ENCODE results near the gene FAM237A. TPM values are rescaled to one million over a fixed set of nuclear protein-coding genes. Genes with fewer than 3 reads are reported as not detected.

Gene FAM237A
- total RNA-seq, 2 experiments from 2014 or later: not detected

DNA sequence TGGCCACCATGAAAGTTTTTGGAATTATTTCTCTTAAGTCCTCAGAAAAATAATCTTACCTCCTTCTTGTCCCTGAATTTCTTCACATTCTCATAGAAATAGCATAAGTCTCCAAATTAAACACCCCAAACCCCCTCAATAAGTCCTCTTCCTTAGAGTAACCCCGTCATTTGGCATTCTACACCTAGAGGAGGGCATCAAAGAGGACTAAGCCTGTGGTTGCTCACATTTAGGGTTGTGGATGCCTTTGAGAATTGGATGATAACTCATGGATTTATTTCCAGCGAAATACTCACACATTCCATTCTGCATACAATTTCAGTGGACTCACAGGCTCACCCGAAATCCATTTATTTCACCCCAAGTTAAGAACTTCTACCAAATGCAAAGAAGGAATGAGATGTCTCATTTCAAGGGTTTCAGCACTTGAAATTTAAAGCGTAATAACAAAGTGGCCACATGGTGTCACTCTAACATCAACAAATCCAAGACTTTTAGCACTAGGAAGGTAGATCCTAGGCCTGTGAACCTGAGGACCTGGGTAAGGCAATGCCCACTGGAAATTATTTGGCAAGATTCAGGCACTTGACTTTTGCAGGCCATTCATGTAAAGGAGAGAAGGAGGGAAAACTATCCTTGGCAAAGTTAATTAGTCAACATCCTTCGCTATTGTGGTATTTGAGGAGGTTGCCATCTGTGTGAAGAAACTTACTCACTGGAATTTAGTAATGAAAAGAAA, 51.3 kb downstream of the FAM237A start:
- no peaks in the 10 kb centered on the region for H3K9me3 ChIP-seq (ENCODE audit: control insufficient read depth in 1 of 2, insufficient read depth in 1 of 2, low read length in 2 of 2)
- H3K27ac ChIP-seq (ENCODE audit: low read depth in 1 of 2, low read length in 2 of 2): no peak overlapping the region
- no peaks in the 10 kb centered on the region for H3K36me3 Mint-ChIP-seq (ENCODE audit: low read depth)
- H3K4me3 Mint-ChIP-seq: no peak overlapping the region
- ChIA-PET POLR2A (no interaction called here), CTCF (interaction anchor here (0.6 to 0.8 kb wide), 2 partner anchors 1063 to 1347 kb away, joined by 3 read pairs; no protein-coding TSS in a partner anchor)
- TF ChIP-seq, protein P1, sequence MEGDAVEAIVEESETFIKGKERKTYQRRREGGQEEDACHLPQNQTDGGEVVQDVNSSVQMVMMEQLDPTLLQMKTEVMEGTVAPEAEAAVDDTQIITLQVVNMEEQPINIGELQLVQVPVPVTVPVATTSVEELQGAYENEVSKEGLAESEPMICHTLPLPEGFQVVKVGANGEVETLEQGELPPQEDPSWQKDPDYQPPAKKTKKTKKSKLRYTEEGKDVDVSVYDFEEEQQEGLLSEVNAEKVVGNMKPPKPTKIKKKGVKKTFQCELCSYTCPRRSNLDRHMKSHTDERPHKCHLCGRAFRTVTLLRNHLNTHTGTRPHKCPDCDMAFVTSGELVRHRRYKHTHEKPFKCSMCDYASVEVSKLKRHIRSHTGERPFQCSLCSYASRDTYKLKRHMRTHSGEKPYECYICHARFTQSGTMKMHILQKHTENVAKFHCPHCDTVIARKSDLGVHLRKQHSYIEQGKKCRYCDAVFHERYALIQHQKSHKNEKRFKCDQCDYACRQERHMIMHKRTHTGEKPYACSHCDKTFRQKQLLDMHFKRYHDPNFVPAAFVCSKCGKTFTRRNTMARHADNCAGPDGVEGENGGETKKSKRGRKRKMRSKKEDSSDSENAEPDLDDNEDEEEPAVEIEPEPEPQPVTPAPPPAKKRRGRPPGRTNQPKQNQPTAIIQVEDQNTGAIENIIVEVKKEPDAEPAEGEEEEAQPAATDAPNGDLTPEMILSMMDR (IDR thresholded peaks at IDR 0.05): peak; percentile 77
- no peaks in the 10 kb centered on the region for H3K9me3 Mint-ChIP-seq
- peaks cover 4% of the 10 kb centered on the region for H3K4me1 Mint-ChIP-seq (ENCODE audit: low read depth)
- intact Hi-C loops (cut with DNase I, micrococcal nuclease): loop anchor here (1.0 to 2.0 kb wide), 5 partner anchors 87 to 1379 kb away; no protein-coding TSS in a partner anchor
- no peaks in the 10 kb centered on the region for H3K36me3 ChIP-seq (ENCODE audit: insufficient read depth, low read length)
- no peak overlapping the region for H3K27ac Mint-ChIP-seq
- no peaks in the 10 kb centered on the region for H3K27me3 ChIP-seq (ENCODE audit: control insufficient read depth in 1 of 2, insufficient read depth in 2 of 2, low read length in 2 of 2)
- no peaks in the 10 kb centered on the region for H3K4me1 ChIP-seq (ENCODE audit: insufficient read depth, low read length)
- DNase-seq: peak in 9 of 14 experiments; percentile 1 to 77 (median 10)
- H3K4me3 ChIP-seq (ENCODE audit: low read length): no peak overlapping the region
- H3K27me3 Mint-ChIP-seq: no peaks in the 10 kb centered on the region
- ATAC-seq (ENCODE audit: poor library complexity): peak; percentile 34

DNA sequence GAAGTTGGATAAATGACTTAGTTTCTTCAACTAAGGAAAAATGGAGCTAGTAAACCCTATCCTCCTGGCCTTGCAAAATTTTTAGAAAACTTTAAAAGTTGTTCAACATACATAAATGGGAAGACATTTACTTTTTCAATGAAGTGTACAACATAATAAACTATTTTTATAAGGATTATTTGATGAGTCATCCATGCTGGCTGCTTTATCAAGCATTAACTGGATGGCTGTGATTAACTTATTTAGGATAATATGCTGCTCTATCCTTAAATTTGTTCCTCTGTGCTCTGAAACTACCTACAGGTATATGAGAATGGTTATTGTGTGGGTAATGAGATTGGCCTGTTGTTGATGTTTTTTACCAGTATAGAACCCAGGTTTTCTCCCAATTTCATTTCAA, 54.6 kb downstream of the FAM237A start:
- peaks cover 15% of the 10 kb centered on the region for H3K27me3 Mint-ChIP-seq
- POLR2A ChIA-PET: interaction anchor here (0.6 kb wide), 1 partner anchor 1037 kb away, joined by 3 read pairs; no protein-coding TSS in a partner anchor
- H3K36me3 Mint-ChIP-seq (ENCODE audit: low read depth): no peaks in the 10 kb centered on the region
- no peak for ATAC-seq (ENCODE audit: poor library complexity)
- H3K4me3 Mint-ChIP-seq: no peak overlapping the region
- no peaks in the 10 kb centered on the region for H3K4me1 ChIP-seq (ENCODE audit: insufficient read depth, low read length)
- H3K9me3 Mint-ChIP-seq: no peaks in the 10 kb centered on the region
- TF ChIP-seq, protein P1 (IDR thresholded peaks at IDR 0.05): no peak
- no peak overlapping the region for H3K27ac ChIP-seq (ENCODE audit: low read depth in 1 of 2, low read length in 2 of 2)
- H3K4me3 ChIP-seq (ENCODE audit: low read length): no peak overlapping the region
- H3K27ac Mint-ChIP-seq: no peak overlapping the region
- peaks cover 4 to 5% of the 10 kb centered on the region in 2 experiments for H3K27me3 ChIP-seq (ENCODE audit: control insufficient read depth in 1 of 2, insufficient read depth in 2 of 2, low read length in 2 of 2)
- intact Hi-C loops (cut with DNase I, micrococcal nuclease): loop anchor here in 1 of 2 experiments (5.0 kb wide), 1 partner anchor 1340 kb away; no protein-coding TSS in a partner anchor
- H3K4me1 Mint-ChIP-seq (ENCODE audit: low read depth): no peaks in the 10 kb centered on the region
- no peaks in the 10 kb centered on the region for H3K36me3 ChIP-seq (ENCODE audit: insufficient read depth, low read length)
- no peak for DNase-seq
- CTCF ChIA-PET: no interaction called here
- H3K9me3 ChIP-seq (ENCODE audit: control insufficient read depth in 1 of 2, insufficient read depth in 1 of 2, low read length in 2 of 2): no peaks in the 10 kb centered on the region

DNA sequence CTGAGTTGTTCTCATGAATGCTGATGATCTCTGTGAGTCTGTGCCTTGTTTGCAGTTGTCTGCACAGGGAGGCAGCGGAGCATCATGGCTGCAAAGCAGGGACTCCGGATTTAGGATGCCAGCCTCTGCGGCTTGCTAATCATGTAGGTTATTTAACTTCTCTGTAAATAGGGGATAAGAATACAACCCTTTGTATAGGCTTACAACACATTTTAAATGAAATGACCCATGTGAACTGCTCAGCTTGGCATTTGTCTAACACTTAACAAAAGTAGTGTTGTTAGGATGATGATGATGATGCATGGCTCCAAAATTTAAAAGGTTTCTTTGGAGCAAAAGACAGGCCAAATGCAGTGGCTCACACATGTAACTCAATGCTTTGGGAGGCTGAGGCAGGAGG, 56.5 kb downstream of the FAM237A start:
- H3K27me3 Mint-ChIP-seq: peaks cover 18% of the 10 kb centered on the region

More for the DNA sequence above, 56.5 kb downstream of the FAM237A start:
- ATAC-seq (ENCODE audit: poor library complexity) (no peak), DNase-seq (no peak)
- POLR2A ChIA-PET: no interaction called here
- CTCF ChIA-PET: no interaction called here
- H3K4me1 Mint-ChIP-seq (ENCODE audit: low read depth): no peaks in the 10 kb centered on the region
- intact Hi-C loops (cut with DNase I, micrococcal nuclease): loop anchor here in 1 of 2 experiments (5.0 kb wide), 1 partner anchor 1338 kb away; no protein-coding TSS in a partner anchor
- H3K27ac ChIP-seq (ENCODE audit: low read depth in 1 of 2, low read length in 2 of 2): no peak overlapping the region
- no peak overlapping the region for H3K4me3 ChIP-seq (ENCODE audit: low read length)
- no peaks in the 10 kb centered on the region for H3K36me3 Mint-ChIP-seq (ENCODE audit: low read depth)
- no peaks in the 10 kb centered on the region for H3K4me1 ChIP-seq (ENCODE audit: insufficient read depth, low read length)
- H3K27ac Mint-ChIP-seq: no peak overlapping the region
- no peaks in the 10 kb centered on the region for H3K9me3 ChIP-seq (ENCODE audit: control insufficient read depth in 1 of 2, insufficient read depth in 1 of 2, low read length in 2 of 2)
- no peaks in the 10 kb centered on the region for H3K9me3 Mint-ChIP-seq
- no peaks in the 10 kb centered on the region for H3K36me3 ChIP-seq (ENCODE audit: insufficient read depth, low read length)
- H3K4me3 Mint-ChIP-seq: no peak overlapping the region
- TF ChIP-seq, protein P1 (IDR thresholded peaks at IDR 0.05): no peak
- H3K27me3 ChIP-seq (ENCODE audit: control insufficient read depth in 1 of 2, insufficient read depth in 2 of 2, low read length in 2 of 2): peaks cover 4 to 14% of the 10 kb centered on the region in 2 experiments

Other genes with a start within 250 kb of the FAM237A start
- 1 to 10 TPM; 6.3 to 7.7 TPM for gene ADAM23, start 199.0 kb upstream of the FAM237A start, total RNA-seq
- gene DYTN, start 75.9 kb downstream of the FAM237A start, total RNA-seq: not detected
- gene MDH1B, start 122.8 kb downstream of the FAM237A start, total RNA-seq: under 1 TPM; 0.25 to 0.31 TPM
- gene FASTKD2, start 123.1 kb downstream of the FAM237A start, total RNA-seq: 10 to 100 TPM; 24.9 to 25.7 TPM